Measurements from ENCODE around the gene NAT16. TPM values are rescaled to one million over a fixed set of nuclear protein-coding genes. Genes with fewer than 3 reads are reported as not detected.

Gene NAT16
- total and polyA plus RNA-seq, 2 of the 13 experiments (the other 11 are each of a cell fraction or from before 2014, with no cell fraction given) = 0.04 TPM; not detected in 1

DNA sequence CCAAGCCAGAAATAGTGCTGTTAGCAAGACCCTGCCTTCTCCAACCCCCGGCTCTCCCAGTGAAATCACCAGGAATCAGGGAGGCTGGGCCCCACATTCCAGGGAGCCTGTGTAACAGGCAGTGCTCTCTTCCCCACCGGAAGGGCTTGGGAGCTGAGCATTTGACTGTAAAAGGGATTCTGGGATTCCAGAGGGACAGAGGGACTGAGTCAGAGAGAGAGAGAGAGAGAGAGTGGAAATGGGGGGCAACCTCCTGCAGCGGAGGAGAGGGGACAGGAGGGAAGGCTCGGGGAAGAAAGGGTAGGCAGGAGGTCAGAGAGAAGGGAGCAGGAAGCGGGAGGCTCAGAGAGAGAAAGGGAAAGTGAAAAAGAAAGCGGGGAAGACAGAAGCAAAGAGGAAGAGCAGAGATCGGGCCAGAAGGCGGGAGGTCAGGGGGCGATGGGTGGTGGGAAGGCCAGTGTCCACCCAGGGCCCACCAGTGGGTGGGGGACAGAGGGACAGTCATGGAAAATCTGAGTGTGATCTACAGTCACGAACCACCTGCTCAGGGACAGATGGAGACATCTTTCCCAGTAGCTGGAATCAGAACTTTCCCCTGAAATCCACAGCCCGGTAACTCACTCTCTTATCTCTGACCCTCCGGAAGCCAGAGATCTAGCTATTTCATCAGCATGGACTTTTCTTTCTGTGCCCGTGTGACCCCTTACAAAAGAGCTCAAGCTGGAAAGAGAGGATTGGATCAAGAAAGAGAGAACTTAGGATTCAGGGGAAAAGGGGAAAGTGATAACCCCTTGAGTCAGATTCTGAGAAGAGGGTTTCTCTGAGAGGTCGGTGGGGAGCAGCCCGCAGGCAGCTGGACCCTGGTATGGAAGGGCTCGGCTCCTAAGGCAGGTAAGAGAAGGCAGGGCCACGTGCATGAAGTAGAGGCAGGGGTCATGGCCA is 57.8 kb downstream of the NAT16 start (continued):
- no peak for TF ChIP-seq MXD1 (CRISPR knock-in tag; IDR thresholded peaks at IDR 0.05)
- TF ChIP-seq ZNF333 (CRISPR knock-in tag; IDR thresholded peaks at IDR 0.05; ENCODE audit: borderline replicate concordance) = 0 out of 2 replicates have a peak, but pooled peaks have one; percentile 17
- TF ChIP-seq ZUFSP (CRISPR knock-in tag; IDR thresholded peaks at IDR 0.05; ENCODE audit: borderline replicate concordance) = no peak
- no peak for TF ChIP-seq ARHGAP35 (CRISPR knock-in tag; IDR thresholded peaks at IDR 0.05; ENCODE audit: borderline replicate concordance)
- no peak for TF ChIP-seq AHR (CRISPR knock-in tag; IDR thresholded peaks at IDR 0.05)
- TF ChIP-seq ZIK1 (CRISPR knock-in tag; IDR thresholded peaks at IDR 0.05; ENCODE audit: borderline replicate concordance, low read depth) = 0 out of 2 replicates have a peak, but pooled peaks have one; percentile 19
- no peak for TF ChIP-seq NFIC (IDR thresholded peaks at IDR 0.05; ENCODE audit: low read length)
- TF ChIP-seq PRDM10 (CRISPR knock-in tag; IDR thresholded peaks at IDR 0.05; ENCODE audit: low read depth) = no peak; the same call in 1 of the 2 replicates
- TF ChIP-seq TSC22D2 (CRISPR knock-in tag; IDR thresholded peaks at IDR 0.05; ENCODE audit: borderline replicate concordance) = no peak
- no peak for TF ChIP-seq ZNF225 (CRISPR knock-in tag; IDR thresholded peaks at IDR 0.05)
- TF ChIP-seq MTF1 (CRISPR knock-in tag; IDR thresholded peaks at IDR 0.05) = no peak
- 0 out of 2 replicates have a peak, but pooled peaks have one; percentile 31 for TF ChIP-seq SP4 (CRISPR knock-in tag; IDR thresholded peaks at IDR 0.05)
- TF ChIP-seq ZNF781 (CRISPR knock-in tag; IDR thresholded peaks at IDR 0.05; ENCODE audit: borderline replicate concordance, not compliant biosample characterization) = no peak
- no peak; the same call in none of the 2 replicates for TF ChIP-seq ZNF543 (CRISPR knock-in tag; IDR thresholded peaks at IDR 0.05)
- no peak for TF ChIP-seq ZNF496 (CRISPR knock-in tag; IDR thresholded peaks at IDR 0.05; ENCODE audit: insufficient replicate concordance)
- no peak for TF ChIP-seq HOXD1 (CRISPR knock-in tag; IDR thresholded peaks at IDR 0.05)
- TF ChIP-seq, protein P1, sequence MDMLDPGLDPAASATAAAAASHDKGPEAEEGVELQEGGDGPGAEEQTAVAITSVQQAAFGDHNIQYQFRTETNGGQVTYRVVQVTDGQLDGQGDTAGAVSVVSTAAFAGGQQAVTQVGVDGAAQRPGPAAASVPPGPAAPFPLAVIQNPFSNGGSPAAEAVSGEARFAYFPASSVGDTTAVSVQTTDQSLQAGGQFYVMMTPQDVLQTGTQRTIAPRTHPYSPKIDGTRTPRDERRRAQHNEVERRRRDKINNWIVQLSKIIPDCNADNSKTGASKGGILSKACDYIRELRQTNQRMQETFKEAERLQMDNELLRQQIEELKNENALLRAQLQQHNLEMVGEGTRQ (IDR thresholded peaks at IDR 0.05; ENCODE audit: low read depth, low read length) = no peak
- TF ChIP-seq, protein P1 (CRISPR knock-in tag; IDR thresholded peaks at IDR 0.05; ENCODE audit: borderline replicate concordance) = no peak
- TF ChIP-seq MEIS1 (CRISPR knock-in tag; IDR thresholded peaks at IDR 0.05; ENCODE audit: borderline replicate concordance) = no peak
